GM23248 (cell line): ENCODE measurements around the gene DBF4B.

Experiments
- EZH2 ChIP-seq: fragments of 200-600 bp; sonication (generic); IDR thresholded peaks from 2 replicates; pipeline ENCODE4 v1.6.1; 2018; ENCODE audit warnings: antibody characterized with exemption, mild to moderate bottlenecking; ENCODE audit not compliant: insufficient read depth, poor library complexity, severe bottlenecking
- EZH2phosphoT487 ChIP-seq: fragments of 200-600 bp; sonication (generic); IDR thresholded peaks from 2 replicates; pipeline ENCODE4 v1.6.1; 2018; ENCODE audit warnings: antibody characterized with exemption, moderate library complexity, mild to moderate bottlenecking, low read depth; ENCODE audit not compliant: insufficient read depth

DNA sequence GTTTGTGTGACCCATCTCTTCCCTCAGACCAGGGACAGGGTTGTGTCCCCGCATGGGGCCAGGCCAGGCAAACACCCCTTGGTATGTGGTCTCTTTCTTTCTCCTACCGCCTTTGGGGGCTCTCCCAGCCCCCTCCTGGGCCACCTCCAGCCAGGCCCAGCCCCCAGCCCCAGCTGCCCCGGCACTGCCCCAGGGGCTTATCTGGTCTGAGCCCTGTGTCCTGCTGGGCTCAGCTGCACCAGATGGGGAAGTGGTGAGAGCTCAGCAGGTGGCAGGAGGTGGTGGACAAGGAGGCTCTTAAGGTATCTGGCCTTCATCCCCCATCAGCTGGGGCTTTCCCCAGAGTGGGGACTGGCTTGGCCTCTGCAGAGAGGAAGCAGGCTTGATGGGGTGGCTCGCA lies 59.0 kb downstream of the DBF4B start:
- TF ChIP-seq EZH2 (no peak), EZH2phosphoT487 (no peak)
